Measurements from ENCODE around the gene GGT6.

DNA sequence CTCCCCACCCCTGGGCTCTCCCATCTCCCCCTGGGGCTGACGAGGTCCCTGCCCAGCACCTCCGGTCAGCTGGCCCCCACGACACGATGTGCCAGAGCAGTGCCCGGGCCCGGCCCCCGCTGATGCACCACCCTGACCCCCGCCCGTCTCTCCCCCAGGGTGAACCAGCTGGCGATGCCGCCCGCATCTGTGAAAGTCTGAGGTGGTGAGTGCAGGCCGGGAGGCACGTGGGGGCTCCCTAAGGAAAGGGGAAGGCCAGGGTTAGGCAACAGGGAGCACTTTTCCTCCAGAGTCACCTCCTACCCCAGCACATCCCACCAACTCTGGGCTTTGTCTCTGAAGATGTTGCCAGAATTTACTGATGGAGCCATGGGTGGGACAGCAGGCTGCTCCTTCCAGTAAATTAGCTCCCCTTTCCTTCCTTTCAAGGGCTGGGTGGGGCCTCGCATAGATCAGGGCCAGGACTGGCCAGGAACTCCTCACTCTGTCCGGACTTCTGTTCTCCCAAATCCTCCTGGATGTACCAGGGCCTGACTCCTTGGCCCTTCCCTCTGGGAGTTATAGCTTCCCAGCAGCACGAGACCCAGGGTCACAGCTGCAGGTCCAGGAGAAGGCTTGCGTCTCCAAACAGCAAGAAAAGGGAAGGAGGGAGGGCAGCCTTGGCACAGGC is 23.5 kb downstream of the GGT6 start:
- TF ChIP-seq, protein P1, sequence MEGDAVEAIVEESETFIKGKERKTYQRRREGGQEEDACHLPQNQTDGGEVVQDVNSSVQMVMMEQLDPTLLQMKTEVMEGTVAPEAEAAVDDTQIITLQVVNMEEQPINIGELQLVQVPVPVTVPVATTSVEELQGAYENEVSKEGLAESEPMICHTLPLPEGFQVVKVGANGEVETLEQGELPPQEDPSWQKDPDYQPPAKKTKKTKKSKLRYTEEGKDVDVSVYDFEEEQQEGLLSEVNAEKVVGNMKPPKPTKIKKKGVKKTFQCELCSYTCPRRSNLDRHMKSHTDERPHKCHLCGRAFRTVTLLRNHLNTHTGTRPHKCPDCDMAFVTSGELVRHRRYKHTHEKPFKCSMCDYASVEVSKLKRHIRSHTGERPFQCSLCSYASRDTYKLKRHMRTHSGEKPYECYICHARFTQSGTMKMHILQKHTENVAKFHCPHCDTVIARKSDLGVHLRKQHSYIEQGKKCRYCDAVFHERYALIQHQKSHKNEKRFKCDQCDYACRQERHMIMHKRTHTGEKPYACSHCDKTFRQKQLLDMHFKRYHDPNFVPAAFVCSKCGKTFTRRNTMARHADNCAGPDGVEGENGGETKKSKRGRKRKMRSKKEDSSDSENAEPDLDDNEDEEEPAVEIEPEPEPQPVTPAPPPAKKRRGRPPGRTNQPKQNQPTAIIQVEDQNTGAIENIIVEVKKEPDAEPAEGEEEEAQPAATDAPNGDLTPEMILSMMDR (IDR thresholded peaks at IDR 0.05; ENCODE audit: low read length) = no peak
- no peak for TF ChIP-seq EZH2 (IDR thresholded peaks at IDR 0.05; ENCODE audit: borderline replicate concordance, low read length)

Measured in OCI-LY1 (cell line).